ENCODE data around the gene RUNX2.

GRCh38 chr6:45543298-45544235, 215.4 kb downstream of the RUNX2 start:
- TF ChIP-seq CTCF (IDR thresholded peaks at IDR 0.05) (no peak), REST (IDR thresholded peaks at IDR 0.05; ENCODE audit: insufficient read depth in 1 of 2, low read depth in 2 of 2, low read length in 1 of 2) (no peak)
